ENCODE data around the gene ARV1.

Gene ARV1

DNA sequence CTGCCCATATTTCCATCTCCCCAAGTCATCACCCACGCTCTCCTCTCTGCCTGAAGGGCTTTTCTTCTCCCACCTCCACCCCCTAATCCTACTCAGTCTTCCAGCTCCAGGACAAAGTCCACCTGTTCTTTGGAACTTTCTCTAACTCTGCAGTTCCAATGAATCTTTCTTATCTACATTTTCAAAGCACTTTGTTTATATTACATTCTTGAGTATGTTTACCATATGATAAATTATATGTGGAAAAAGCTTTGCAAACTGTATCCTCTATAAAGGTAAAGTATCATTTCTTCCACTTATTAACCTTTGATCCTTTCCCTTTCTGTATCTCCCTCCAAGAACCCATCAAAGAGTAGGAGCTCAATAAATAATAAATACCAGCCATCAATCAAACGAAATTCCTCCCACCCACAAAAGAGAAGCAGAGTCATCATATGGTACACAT lies 39.9 kb upstream of the ARV1 start:
- CTCF ChIA-PET, result interaction anchor here (0.9 kb wide), 1 partner anchor 141 kb away, joined by 4 read pairs; no protein-coding TSS in a partner anchor
- TF ChIP-seq, protein P1, sequence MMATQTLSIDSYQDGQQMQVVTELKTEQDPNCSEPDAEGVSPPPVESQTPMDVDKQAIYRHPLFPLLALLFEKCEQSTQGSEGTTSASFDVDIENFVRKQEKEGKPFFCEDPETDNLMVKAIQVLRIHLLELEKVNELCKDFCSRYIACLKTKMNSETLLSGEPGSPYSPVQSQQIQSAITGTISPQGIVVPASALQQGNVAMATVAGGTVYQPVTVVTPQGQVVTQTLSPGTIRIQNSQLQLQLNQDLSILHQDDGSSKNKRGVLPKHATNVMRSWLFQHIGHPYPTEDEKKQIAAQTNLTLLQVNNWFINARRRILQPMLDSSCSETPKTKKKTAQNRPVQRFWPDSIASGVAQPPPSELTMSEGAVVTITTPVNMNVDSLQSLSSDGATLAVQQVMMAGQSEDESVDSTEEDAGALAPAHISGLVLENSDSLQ (IDR thresholded peaks at IDR 0.05), result peak; percentile 68
- TF ChIP-seq ZNF384 (IDR thresholded peaks at IDR 0.05) (no peak), FOXA1 (IDR thresholded peaks at IDR 0.05) (no peak), FOXM1 (IDR thresholded peaks at IDR 0.05; ENCODE audit: borderline replicate concordance) (no peak), ARNT (IDR thresholded peaks at IDR 0.05) (no peak), TARDBP (IDR thresholded peaks at IDR 0.05) (no peak)
- POLR2A ChIA-PET, result no interaction called here
- no peak for DNase-seq (ENCODE audit: extremely low spot score)

DNA sequence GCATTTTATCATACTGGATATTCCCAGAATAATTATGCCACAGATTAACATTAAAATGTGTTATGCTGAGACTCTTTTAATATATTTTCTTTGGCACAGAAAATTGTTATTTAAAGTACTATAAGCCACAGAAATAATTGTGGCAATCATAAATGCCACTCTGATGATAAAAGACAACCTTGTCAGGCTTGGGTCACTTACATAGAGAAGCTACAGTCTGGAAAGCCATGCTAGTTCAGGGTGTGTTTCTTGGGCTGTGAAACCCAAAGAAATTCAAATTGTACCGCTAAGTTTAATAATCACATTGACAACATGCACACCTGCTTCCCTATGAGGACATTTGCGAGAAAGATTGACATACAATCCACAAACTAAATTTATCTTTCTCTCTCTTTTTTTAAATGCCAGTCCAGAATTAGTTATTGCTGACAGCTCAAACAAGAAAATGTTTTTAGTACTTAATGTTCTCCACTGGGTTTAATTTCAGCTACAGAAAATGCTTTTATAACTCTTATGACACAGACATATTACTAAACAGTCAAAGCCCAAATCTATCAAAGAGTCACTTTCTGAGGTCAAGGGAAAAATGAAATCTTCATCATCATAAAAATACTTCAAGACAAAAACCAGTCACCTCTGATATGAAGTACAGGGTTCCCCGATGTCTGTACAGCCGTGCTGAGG lies 38.9 kb upstream of the ARV1 start:
- TF ChIP-seq CTBP1 (IDR thresholded peaks at IDR 0.05; ENCODE audit: borderline replicate concordance) (no peak), FOXK2 (IDR thresholded peaks at IDR 0.05) (no peak)
- ChIA-PET CTCF (no interaction called here), POLR2A (interaction anchor here (0.6 kb wide), 1 partner anchor 301 kb away, joined by 3 read pairs; no protein-coding TSS in a partner anchor)
- no peak for DNase-seq (ENCODE audit: extremely low spot score)

DNA sequence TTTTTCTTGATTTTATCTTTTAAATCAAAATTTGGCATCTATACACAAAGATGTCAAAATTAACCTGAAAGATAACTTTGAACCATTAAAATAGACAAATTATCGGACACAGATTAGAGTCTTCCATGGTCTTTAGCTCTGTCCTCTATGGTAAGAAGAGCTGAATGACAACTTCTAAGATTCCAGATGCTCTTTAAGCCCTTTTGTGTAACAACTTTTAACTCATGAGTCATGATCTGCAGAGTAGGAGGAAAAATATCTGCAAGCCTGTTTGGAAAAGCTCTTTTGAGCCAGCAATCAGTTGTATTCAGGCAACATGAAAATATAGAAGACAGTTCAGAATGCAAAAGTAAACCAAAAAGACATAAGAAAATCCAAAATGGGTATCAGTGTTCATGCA lies 38.0 kb upstream of the ARV1 start:
- POLR2A ChIA-PET, result no interaction called here
- no peak for TF ChIP-seq BHLHE40 (IDR thresholded peaks at IDR 0.05; ENCODE audit: borderline replicate concordance)
- TF ChIP-seq, protein P1 (IDR thresholded peaks at IDR 0.05), result no peak
- no peak for TF ChIP-seq LEF1 (IDR thresholded peaks at IDR 0.05; ENCODE audit: borderline replicate concordance)
- TF ChIP-seq FOXA1 (IDR thresholded peaks at IDR 0.05), result no peak
- TF ChIP-seq SP1 (IDR thresholded peaks at IDR 0.05), result no peak
- TF ChIP-seq CTBP1 (IDR thresholded peaks at IDR 0.05; ENCODE audit: borderline replicate concordance), result no peak
- TF ChIP-seq ARNT (IDR thresholded peaks at IDR 0.05), result no peak
- no peak for TF ChIP-seq TARDBP (IDR thresholded peaks at IDR 0.05)
- no peak for TF ChIP-seq FOXM1 (IDR thresholded peaks at IDR 0.05; ENCODE audit: borderline replicate concordance)
- TF ChIP-seq HDGF (IDR thresholded peaks at IDR 0.05; ENCODE audit: borderline replicate concordance), result no peak
- no peak for TF ChIP-seq ELF4 (IDR thresholded peaks at IDR 0.05)
- DNase-seq (ENCODE audit: extremely low spot score), result no peak
- CTCF ChIA-PET, result no interaction called here

DNA sequence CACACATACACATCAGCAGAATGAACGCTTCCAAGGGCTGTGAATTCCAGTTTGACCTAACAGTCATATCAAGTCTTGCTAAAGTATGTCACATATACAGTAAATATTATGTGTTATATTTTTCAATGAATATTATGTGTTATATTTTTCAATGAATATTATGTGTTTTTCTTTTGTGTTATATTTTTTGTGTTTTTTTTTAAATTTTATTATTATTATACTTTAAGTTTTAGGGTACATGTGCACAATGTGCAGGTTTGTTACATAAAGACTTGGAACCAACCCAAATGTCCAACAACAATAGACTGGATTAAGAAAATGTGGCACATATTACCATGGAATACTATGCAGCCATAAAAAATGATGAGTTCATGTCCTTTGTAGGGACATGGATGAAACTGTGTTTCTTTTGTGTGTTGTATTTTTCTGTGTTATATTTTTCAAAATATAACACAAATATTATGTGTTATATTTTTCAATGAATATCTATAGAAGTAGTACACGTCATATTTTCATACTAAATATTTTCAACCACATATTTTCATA lies 35.8 kb upstream of the ARV1 start:
- no peak for TF ChIP-seq L3MBTL2 (conservative IDR thresholded peaks at IDR 0.05)
- no peak for TF ChIP-seq FOXM1 (IDR thresholded peaks at IDR 0.05; ENCODE audit: borderline replicate concordance)
- no peak for TF ChIP-seq TARDBP (IDR thresholded peaks at IDR 0.05)
- TF ChIP-seq ZNF384 (IDR thresholded peaks at IDR 0.05), result no peak
- no peak for TF ChIP-seq ARNT (IDR thresholded peaks at IDR 0.05)
- TF ChIP-seq ELF4 (IDR thresholded peaks at IDR 0.05), result no peak
- TF ChIP-seq HDGF (IDR thresholded peaks at IDR 0.05; ENCODE audit: borderline replicate concordance), result no peak
- TF ChIP-seq FOXA1 (IDR thresholded peaks at IDR 0.05), result no peak
- no peak for TF ChIP-seq NFRKB (IDR thresholded peaks at IDR 0.05)
- TF ChIP-seq SUZ12 (IDR thresholded peaks at IDR 0.05), result no peak
- no peak for TF ChIP-seq CTBP1 (IDR thresholded peaks at IDR 0.05; ENCODE audit: borderline replicate concordance)
- no peak for TF ChIP-seq LEF1 (IDR thresholded peaks at IDR 0.05; ENCODE audit: borderline replicate concordance)
- no peak for TF ChIP-seq SP1 (IDR thresholded peaks at IDR 0.05)
- no peak for TF ChIP-seq BHLHE40 (IDR thresholded peaks at IDR 0.05; ENCODE audit: borderline replicate concordance)
- no peak for TF ChIP-seq FOXK2 (IDR thresholded peaks at IDR 0.05)
- TF ChIP-seq, protein P1 (IDR thresholded peaks at IDR 0.05), result no peak
- ChIA-PET CTCF (no interaction called here), POLR2A (no interaction called here)
- no peak for DNase-seq (ENCODE audit: extremely low spot score)

GRCh38 chr1:230948301-230948700 lies 30.6 kb upstream of the ARV1 start:
- no peak for DNase-seq (ENCODE audit: extremely low spot score)
- no peak for TF ChIP-seq NFRKB (IDR thresholded peaks at IDR 0.05)
- no peak for TF ChIP-seq ARNT (IDR thresholded peaks at IDR 0.05)
- TF ChIP-seq ELF4 (IDR thresholded peaks at IDR 0.05), result no peak
- TF ChIP-seq ZNF384 (IDR thresholded peaks at IDR 0.05), result no peak
- no peak for TF ChIP-seq FOXK2 (IDR thresholded peaks at IDR 0.05)
- TF ChIP-seq, protein P1 (IDR thresholded peaks at IDR 0.05), result no peak
- TF ChIP-seq TARDBP (IDR thresholded peaks at IDR 0.05), result no peak
- no peak for TF ChIP-seq FOXM1 (IDR thresholded peaks at IDR 0.05; ENCODE audit: borderline replicate concordance)
- TF ChIP-seq HDGF (IDR thresholded peaks at IDR 0.05; ENCODE audit: borderline replicate concordance), result no peak
- TF ChIP-seq BHLHE40 (IDR thresholded peaks at IDR 0.05; ENCODE audit: borderline replicate concordance), result no peak
- TF ChIP-seq LEF1 (IDR thresholded peaks at IDR 0.05; ENCODE audit: borderline replicate concordance), result no peak
- ChIA-PET CTCF (no interaction called here), POLR2A (no interaction called here)

DNA sequence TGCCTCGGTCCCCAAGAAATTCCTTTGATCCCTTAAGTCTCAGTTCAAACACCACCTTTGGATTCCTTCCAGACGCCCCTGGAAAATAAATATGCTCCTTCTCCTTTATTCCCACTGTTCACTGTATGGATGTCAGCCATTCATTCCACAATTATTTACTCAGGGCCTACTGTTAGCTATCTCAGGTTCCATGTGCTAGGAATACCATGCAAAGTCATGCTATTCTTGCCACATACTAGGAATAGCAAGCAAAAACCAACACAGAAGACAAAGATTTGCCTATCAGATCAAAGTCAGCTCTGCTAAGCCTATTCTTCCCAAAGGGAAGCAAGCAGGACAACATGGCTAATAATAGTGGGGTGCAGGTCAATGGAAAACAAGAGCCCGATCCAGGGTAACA lies 30.0 kb upstream of the ARV1 start:
- CTCF ChIA-PET, result no interaction called here
- POLR2A ChIA-PET, result no interaction called here
- no peak for DNase-seq (ENCODE audit: extremely low spot score)
- TF ChIP-seq ZNF384 (IDR thresholded peaks at IDR 0.05), result no peak

Measured in HEK293T (cell line).